ENCODE results near the gene COPS7A. TPM values are rescaled to one million over a fixed set of nuclear protein-coding genes. Genes with fewer than 3 reads are reported as not detected.
A peak's percentile ranks its signal among the peaks of the same experiment; 100 is the strongest.
"Not testable (repeated sequence)": the region's sequence is repeated elsewhere in the genome, so short reads cannot be mapped to it uniquely, and the experiment has no call there.

The COPS7A gene
- total RNA-seq, 2 experiments from 2014 or later = 29.5 to 36.8 TPM

GRCh38 chr12:6716031-6716873, 7.6 kb upstream of the COPS7A start:
- H3K27ac Mint-ChIP-seq; DNase-seq; H3K27me3 Mint-ChIP-seq; H3K36me3 Mint-ChIP-seq (ENCODE audit: low read depth); H3K4me3 Mint-ChIP-seq; H3K9me3 Mint-ChIP-seq; H3K4me1 Mint-ChIP-seq; POLR2A ChIA-PET: not testable (repeated sequence)
- CTCF ChIA-PET = interaction anchor here (2.0 kb wide), 1 partner anchor 7 kb away, joined by 6 read pairs; the partner anchor contains the start of gene COPS7A

GRCh38 chr12:6716874-6717437, 6.9 kb upstream of the COPS7A start:
- Mint-ChIP-seq H3K9me3 (no peaks in the 10 kb centered on the region), H3K27me3 (no peaks in the 10 kb centered on the region), H3K27ac (no peak overlapping the region), H3K4me1 (peaks cover 5% of the 10 kb centered on the region), H3K4me3 (no peak overlapping the region), H3K36me3 (ENCODE audit: low read depth) (no peaks in the 10 kb centered on the region)
- ChIA-PET POLR2A (no interaction called here), CTCF (no interaction called here)
- no peak for DNase-seq

GRCh38 chr12:6722863-6723262, 983 bp upstream of the COPS7A start:
- Mint-ChIP-seq H3K4me1 (peaks cover 24% of the 10 kb centered on the region), H3K4me3 (peak overlapping the region; percentile 89), H3K9me3 (no peaks in the 10 kb centered on the region), H3K27me3 (no peaks in the 10 kb centered on the region), H3K27ac (no peak overlapping the region), H3K36me3 (ENCODE audit: low read depth) (no peaks in the 10 kb centered on the region)
- POLR2A ChIA-PET = interaction anchor here (1.1 kb wide), 1 partner anchor 36 kb away, joined by 3 read pairs; no protein-coding TSS in a partner anchor
- no peak for DNase-seq
- CTCF ChIA-PET = interaction anchor here (0.6 to 5.2 kb wide), 6 partner anchors 8 to 171 kb away, joined by 3 to 33 read pairs (median 4); partner anchors contain the start of gene MLF2

GRCh38 chr12:6724409-6724797, 557 bp downstream of the COPS7A start:
- CTCF ChIA-PET = interaction anchor here (0.6 to 5.2 kb wide), 19 partner anchors 8 to 384 kb away, joined by 3 to 33 read pairs (median 3); partner anchors contain the start of genes MLF2, PTMS and ZNF384
- no peaks in the 10 kb centered on the region for H3K9me3 Mint-ChIP-seq
- no peaks in the 10 kb centered on the region for H3K27me3 Mint-ChIP-seq
- peak; percentile 42 for DNase-seq
- peak overlapping the region; percentile 92 for H3K27ac Mint-ChIP-seq
- H3K4me3 Mint-ChIP-seq = peak overlapping the region; percentile 89
- POLR2A ChIA-PET = interaction anchor here (1.0 to 1.3 kb wide), 4 partner anchors 15 to 190 kb away, joined by 3 to 10 read pairs (median 5); partner anchors contain the start of genes CDCA3, GAPDH, USP5 and ZNF384
- H3K36me3 Mint-ChIP-seq (ENCODE audit: low read depth) = peaks cover 3% of the 10 kb centered on the region
- H3K4me1 Mint-ChIP-seq = peaks cover 24% of the 10 kb centered on the region

GRCh38 chr12:6725350-6725749, 1.5 kb downstream of the COPS7A start:
- peaks cover 7% of the 10 kb centered on the region for H3K36me3 Mint-ChIP-seq (ENCODE audit: low read depth)
- no peak for DNase-seq

GRCh38 chr12:6729186-6729585, 5.3 kb downstream of the COPS7A start:
- POLR2A ChIA-PET = no interaction called here
- CTCF ChIA-PET = interaction anchor here (1.3 to 1.5 kb wide), 3 partner anchors 19 to 228 kb away, joined by 3 read pairs; no protein-coding TSS in a partner anchor
- no peak overlapping the region for H3K4me3 Mint-ChIP-seq
- no peaks in the 10 kb centered on the region for H3K27me3 Mint-ChIP-seq
- no peaks in the 10 kb centered on the region for H3K9me3 Mint-ChIP-seq
- no peak overlapping the region for H3K27ac Mint-ChIP-seq
- peaks cover 15% of the 10 kb centered on the region for H3K36me3 Mint-ChIP-seq (ENCODE audit: low read depth)
- no peak for DNase-seq
- H3K4me1 Mint-ChIP-seq = peaks cover 15% of the 10 kb centered on the region

More at GRCh38 chr12:6725350-6725749, 1.5 kb downstream of the COPS7A start:
- H3K27ac Mint-ChIP-seq = peak overlapping the region; percentile 92
- H3K27me3 Mint-ChIP-seq = no peaks in the 10 kb centered on the region
- POLR2A ChIA-PET = no interaction called here
- peak overlapping the region; percentile 89 for H3K4me3 Mint-ChIP-seq
- CTCF ChIA-PET = interaction anchor here (0.6 to 5.2 kb wide), 5 partner anchors 11 to 166 kb away, joined by 3 to 33 read pairs (median 4); partner anchors contain the start of genes MLF2 and PTMS
- no peaks in the 10 kb centered on the region for H3K9me3 Mint-ChIP-seq
- peaks cover 24% of the 10 kb centered on the region for H3K4me1 Mint-ChIP-seq

- DNase-seq = no peak
- ChIA-PET CTCF (interaction anchor here (0.7 to 1.3 kb wide), 4 partner anchors 15 to 227 kb away, joined by 3 read pairs; no protein-coding TSS in a partner anchor), POLR2A (no interaction called here)
- Mint-ChIP-seq H3K27ac (no peak overlapping the region), H3K27me3 (no peaks in the 10 kb centered on the region), H3K9me3 (no peaks in the 10 kb centered on the region), H3K4me3 (no peak overlapping the region), H3K4me1 (peaks cover 10% of the 10 kb centered on the region), H3K36me3 (ENCODE audit: low read depth) (peaks cover 18% of the 10 kb centered on the region)
These were observed 6.3 kb downstream of the COPS7A start for GRCh38 chr12:6730169-6730568.

GRCh38 chr12:6734506-6735387, 10.9 kb downstream of the COPS7A start:
- ChIA-PET POLR2A (no interaction called here), CTCF (interaction anchor here (2.0 kb wide), 1 partner anchor 17 kb away, joined by 9 read pairs; the partner anchor contains the start of gene MLF2)
- Mint-ChIP-seq H3K36me3 (ENCODE audit: low read depth) (peaks cover 12% of the 10 kb centered on the region), H3K27me3 (no peaks in the 10 kb centered on the region), H3K4me3 (no peak overlapping the region), H3K4me1 (peaks cover 10% of the 10 kb centered on the region), H3K27ac (no peak overlapping the region), H3K9me3 (no peaks in the 10 kb centered on the region)
- no peak for DNase-seq

GRCh38 chr12:6735448-6736191, 11.8 kb downstream of the COPS7A start:
- peak; percentile 51 for DNase-seq
- POLR2A ChIA-PET = no interaction called here
- CTCF ChIA-PET = no interaction called here
- Mint-ChIP-seq H3K9me3 (no peaks in the 10 kb centered on the region), H3K36me3 (ENCODE audit: low read depth) (peaks cover 11% of the 10 kb centered on the region), H3K4me1 (peaks cover 10% of the 10 kb centered on the region), H3K27me3 (no peaks in the 10 kb centered on the region), H3K4me3 (no peak overlapping the region), H3K27ac (no peak overlapping the region)

GRCh38 chr12:6736754-6737153, 12.9 kb downstream of the COPS7A start:
- H3K4me1 Mint-ChIP-seq = peaks cover 10% of the 10 kb centered on the region
- no peaks in the 10 kb centered on the region for H3K27me3 Mint-ChIP-seq
- no peak overlapping the region for H3K27ac Mint-ChIP-seq
- peaks cover 5% of the 10 kb centered on the region for H3K36me3 Mint-ChIP-seq (ENCODE audit: low read depth)
- H3K4me3 Mint-ChIP-seq = no peak overlapping the region
- DNase-seq = no peak
- CTCF ChIA-PET = interaction anchor here (1.2 kb wide), 1 partner anchor 9 kb away, joined by 3 read pairs; no protein-coding TSS in a partner anchor
- POLR2A ChIA-PET = no interaction called here
- no peaks in the 10 kb centered on the region for H3K9me3 Mint-ChIP-seq

GRCh38 chr12:6742080-6742479, 18.2 kb downstream of the COPS7A start:
- H3K27me3 Mint-ChIP-seq, H3K4me3 Mint-ChIP-seq, DNase-seq, H3K9me3 Mint-ChIP-seq, H3K27ac Mint-ChIP-seq, POLR2A ChIA-PET: not testable (repeated sequence)
- peaks cover 15% of the 10 kb centered on the region for H3K36me3 Mint-ChIP-seq (ENCODE audit: low read depth)
- peaks cover 23% of the 10 kb centered on the region for H3K4me1 Mint-ChIP-seq
- CTCF ChIA-PET = interaction anchor here (1.2 to 3.9 kb wide), 2 partner anchors 11 to 18 kb away, joined by 3 to 19 read pairs; partner anchors contain the start of genes COPS7A and MLF2

All from activated CD4-positive, alpha-beta T cell treated with anti-CD3 and anti-CD28 coated beads, Interleukin-2, amount 10 ng/mL, durations not matched to agents 7 days and 5 days (primary cell).